CD4-positive, alpha-beta T cell (primary cell): Measurements from ENCODE around the gene CHRNA7. TPM values are rescaled to one million over a fixed set of nuclear protein-coding genes. Genes with fewer than 3 reads are reported as not detected.

Experiments used
- ATAC-seq: fragments of 200-7000 bp; cut with Tn5 transposase; one replicate; pipeline ENCODE4 v1.10.0; 2022; ENCODE audit warnings: mild to moderate bottlenecking; ENCODE audit not compliant: poor library complexity
- CTCF ChIA-PET: fragments of 350-600 bp; sonication (Branson Sonifier 250); formaldehyde crosslinking; loops from one replicate; lab custom pipeline; 2021; ENCODE audit warnings: antibody characterized with exemption, inconsistent platforms; lab: Charles Lee
- POLR2A ChIA-PET: fragments of 350-600 bp; sonication (Branson Sonifier 250); formaldehyde crosslinking; loops from one replicate; lab custom pipeline; 2021; ENCODE audit warnings: antibody characterized with exemption, inconsistent platforms; lab: Charles Lee
- DNase-seq, 14 experiments: peaks; one replicate each; pipeline ENCODE4 v3.0.0-alpha.2; 2013 to 2020; ENCODE audit warnings: mixed read lengths in 2 of 14
- H3K27ac ChIP-seq, 2 donors: one replicate each; pipeline versions ENCODE4 v1.5.1 to v1.7.0; 2013; ENCODE audit warnings: low read length in 2 of 2, low read depth in 1 of 2, mild to moderate bottlenecking in 1 of 2
- H3K27me3 ChIP-seq, 2 experiments: 1 replicate in 1 of 2; 2 replicates in 1 of 2; pipeline versions ENCODE4 v1.6.1 to v1.7.0; 2013; ENCODE audit warnings: low read length in 2 of 2, control low read depth in 1 of 2, mild to moderate bottlenecking in 1 of 2, moderate library complexity in 1 of 2; ENCODE audit not compliant: insufficient read depth in 2 of 2, control insufficient read depth in 1 of 2
- H3K36me3 ChIP-seq: one replicate; pipeline ENCODE4 v1.6.1; 2013; ENCODE audit warnings: low read length, control low read depth; ENCODE audit not compliant: insufficient read depth
- H3K4me1 ChIP-seq: one replicate; pipeline ENCODE4 v1.6.1; 2013; ENCODE audit warnings: low read length, control low read depth; ENCODE audit not compliant: insufficient read depth
- H3K4me3 ChIP-seq: one replicate; pipeline ENCODE4 v1.5.1; 2013; ENCODE audit warnings: mild to moderate bottlenecking, low read length, moderate library complexity
- H3K9me3 ChIP-seq, 2 experiments: 1 replicate in 1 of 2; 2 replicates in 1 of 2; pipeline versions ENCODE4 v1.6.1 to v1.7.0; 2013; ENCODE audit warnings: low read length in 2 of 2, mild to moderate bottlenecking in 2 of 2, control low read depth in 1 of 2, moderate library complexity in 1 of 2; ENCODE audit not compliant: control insufficient read depth in 1 of 2, insufficient read depth in 1 of 2
- H3K27ac Mint-ChIP-seq: one replicate; pipeline ENCODE4 v1.8.0; 2020; ENCODE audit warnings: mixed read lengths
- H3K27me3 Mint-ChIP-seq: one replicate; pipeline ENCODE4 v1.8.0; 2021; ENCODE audit warnings: mixed read lengths
- H3K36me3 Mint-ChIP-seq: one replicate; pipeline ENCODE4 v1.8.0; 2021; ENCODE audit warnings: low read depth, mixed read lengths
- H3K4me1 Mint-ChIP-seq: one replicate; pipeline ENCODE4 v1.8.0; 2021; ENCODE audit warnings: low read depth, mixed read lengths
- H3K4me3 Mint-ChIP-seq: one replicate; pipeline ENCODE4 v1.8.0; 2020; ENCODE audit warnings: mild to moderate bottlenecking, mixed read lengths
- H3K9me3 Mint-ChIP-seq: one replicate; pipeline ENCODE4 v1.8.0; 2020; ENCODE audit warnings: mixed read lengths
- intact Hi-C, 2 experiments: fragments of 100-400 bp; cut with DNase I in 1 of 2; cut with micrococcal nuclease in 1 of 2; formaldehyde crosslinking; loops; one replicate each; pipeline versions ENCODE4 v1.15.1 to v1.9.0; 2023 to 2025; cut with DNase I, micrococcal nuclease
- total RNA-seq, 174 experiments: library from RNA in 2 of 174; stranded (reverse) in 2 of 174; gene quantifications; one replicate each; pipeline ENCODE4 v1.2.3 and lab custom pipeline; 2021 to 2026
- TF ChIP-seq, protein P1 (sequence below): fragments of 200-600 bp; IDR thresholded peaks from one replicate; pipeline ENCODE4 v1.8.0; 2022; ENCODE audit warnings: antibody characterized with exemption, mild to moderate bottlenecking

Gene CHRNA7
- total RNA-seq, 2 experiments from 2014 or later: not detected

DNA sequence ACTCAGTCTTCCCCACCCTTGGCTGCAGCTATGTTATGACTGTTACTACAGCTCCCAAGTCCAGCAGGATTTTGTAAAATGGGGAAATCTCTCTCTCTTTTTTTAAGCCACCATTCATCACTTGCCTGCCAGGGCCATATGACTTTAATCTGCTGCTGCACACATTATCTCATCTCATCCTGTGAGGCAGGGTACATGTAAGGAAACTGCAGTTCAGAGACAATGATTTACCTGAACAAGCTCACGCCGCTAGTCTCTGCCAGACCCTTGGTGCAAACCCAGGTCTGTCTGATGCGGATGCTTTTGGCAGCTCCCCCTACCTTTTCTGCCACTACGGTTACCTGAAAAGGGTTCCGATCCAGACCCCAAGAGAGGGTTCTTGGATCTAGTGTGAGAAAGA, 78.3 kb downstream of the CHRNA7 start:
- no peak overlapping the region for H3K27ac ChIP-seq

DNA sequence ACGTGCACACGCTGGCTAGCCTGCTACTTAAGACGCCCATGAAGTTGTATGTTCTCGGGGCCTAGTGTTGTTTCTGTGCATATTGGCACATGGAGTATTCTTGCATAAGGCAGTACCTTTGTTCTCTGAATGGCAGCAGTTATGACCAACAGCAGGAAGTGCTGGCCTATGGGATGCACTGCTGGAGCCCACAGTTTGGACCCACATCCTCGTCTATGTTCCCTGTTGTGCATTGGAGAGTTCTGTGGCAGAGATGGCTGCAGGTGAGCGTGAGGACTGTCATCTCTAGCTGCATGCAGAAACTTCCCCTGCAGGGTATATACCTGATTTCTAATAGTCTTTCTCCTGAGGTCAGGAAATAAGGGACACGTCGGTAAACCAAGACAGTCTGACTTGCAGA, 81.8 kb downstream of the CHRNA7 start:
- POLR2A ChIA-PET: no interaction called here
- peaks cover under 1% of the 10 kb centered on the region for H3K4me1 Mint-ChIP-seq
- CTCF ChIA-PET: no interaction called here
- intact Hi-C loops: no loop called here
- Histone ChIP-seq H3K4me1 (no peaks in the 10 kb centered on the region), H3K4me3 (no peak overlapping the region), H3K27me3 (peaks cover 0 to 12% of the 10 kb centered on the region in 2 experiments), H3K36me3 (no peaks in the 10 kb centered on the region), H3K27ac (no peak overlapping the region), H3K9me3 (no peaks in the 10 kb centered on the region)
- H3K27me3 Mint-ChIP-seq: peaks cover 17% of the 10 kb centered on the region
- ATAC-seq (no peak), DNase-seq (no peak)
- H3K36me3 Mint-ChIP-seq: no peaks in the 10 kb centered on the region
- TF ChIP-seq, protein P1, sequence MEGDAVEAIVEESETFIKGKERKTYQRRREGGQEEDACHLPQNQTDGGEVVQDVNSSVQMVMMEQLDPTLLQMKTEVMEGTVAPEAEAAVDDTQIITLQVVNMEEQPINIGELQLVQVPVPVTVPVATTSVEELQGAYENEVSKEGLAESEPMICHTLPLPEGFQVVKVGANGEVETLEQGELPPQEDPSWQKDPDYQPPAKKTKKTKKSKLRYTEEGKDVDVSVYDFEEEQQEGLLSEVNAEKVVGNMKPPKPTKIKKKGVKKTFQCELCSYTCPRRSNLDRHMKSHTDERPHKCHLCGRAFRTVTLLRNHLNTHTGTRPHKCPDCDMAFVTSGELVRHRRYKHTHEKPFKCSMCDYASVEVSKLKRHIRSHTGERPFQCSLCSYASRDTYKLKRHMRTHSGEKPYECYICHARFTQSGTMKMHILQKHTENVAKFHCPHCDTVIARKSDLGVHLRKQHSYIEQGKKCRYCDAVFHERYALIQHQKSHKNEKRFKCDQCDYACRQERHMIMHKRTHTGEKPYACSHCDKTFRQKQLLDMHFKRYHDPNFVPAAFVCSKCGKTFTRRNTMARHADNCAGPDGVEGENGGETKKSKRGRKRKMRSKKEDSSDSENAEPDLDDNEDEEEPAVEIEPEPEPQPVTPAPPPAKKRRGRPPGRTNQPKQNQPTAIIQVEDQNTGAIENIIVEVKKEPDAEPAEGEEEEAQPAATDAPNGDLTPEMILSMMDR: no peak
- H3K27ac Mint-ChIP-seq: no peak overlapping the region
- no peaks in the 10 kb centered on the region for H3K9me3 Mint-ChIP-seq
- no peak overlapping the region for H3K4me3 Mint-ChIP-seq

More for the DNA sequence above, 78.3 kb downstream of the CHRNA7 start:
- no peaks in the 10 kb centered on the region for H3K9me3 Mint-ChIP-seq
- Histone ChIP-seq H3K36me3 (no peaks in the 10 kb centered on the region), H3K4me1 (no peaks in the 10 kb centered on the region), H3K9me3 (no peaks in the 10 kb centered on the region), H3K27me3 (peaks cover 7 to 10% of the 10 kb centered on the region in 2 experiments), H3K4me3 (no peak overlapping the region)
- H3K27me3 Mint-ChIP-seq: peaks cover 47% of the 10 kb centered on the region
- DNase-seq (no peak), ATAC-seq (no peak)
- CTCF ChIA-PET: no interaction called here
- H3K36me3 Mint-ChIP-seq: no peaks in the 10 kb centered on the region
- H3K27ac Mint-ChIP-seq: no peak overlapping the region
- POLR2A ChIA-PET: no interaction called here
- intact Hi-C loops: no loop called here
- peaks cover 11% of the 10 kb centered on the region for H3K4me1 Mint-ChIP-seq
- TF ChIP-seq, protein P1: no peak
- H3K4me3 Mint-ChIP-seq: no peak overlapping the region

DNA sequence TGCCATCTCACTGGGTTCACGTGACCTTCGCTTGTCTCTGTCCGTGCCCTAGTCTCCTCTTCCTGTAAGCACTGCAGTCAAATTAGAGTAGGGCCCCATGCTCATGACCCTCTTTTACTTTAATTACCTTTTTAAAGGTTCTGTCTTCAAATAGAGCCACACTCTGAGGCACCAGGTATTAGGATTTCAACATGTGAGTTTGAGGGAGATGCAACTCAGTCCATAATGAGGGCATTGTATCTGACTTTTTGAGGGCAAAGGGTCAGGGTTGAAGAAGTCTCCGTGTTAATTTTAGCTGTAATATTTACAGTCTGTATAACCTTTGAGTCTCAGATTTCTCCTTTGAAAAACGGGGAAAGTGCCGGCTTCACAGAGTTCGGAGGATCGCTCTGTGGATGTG, 82.9 kb downstream of the CHRNA7 start:
- no peak overlapping the region for H3K4me3 ChIP-seq
- ATAC-seq: no peak
- no peak overlapping the region for H3K27ac Mint-ChIP-seq

More for the DNA sequence above, 82.9 kb downstream of the CHRNA7 start:
- CTCF ChIA-PET: no interaction called here
- intact Hi-C loops: no loop called here
- H3K27me3 ChIP-seq: peaks cover 0 to 12% of the 10 kb centered on the region in 2 experiments
- H3K27ac ChIP-seq: no peak overlapping the region
- Mint-ChIP-seq H3K4me1 (no peaks in the 10 kb centered on the region), H3K27me3 (peaks cover 17% of the 10 kb centered on the region), H3K36me3 (no peaks in the 10 kb centered on the region), H3K4me3 (no peak overlapping the region), H3K9me3 (no peaks in the 10 kb centered on the region)
- H3K9me3 ChIP-seq: no peaks in the 10 kb centered on the region
- DNase-seq: no peak
- H3K36me3 ChIP-seq: no peaks in the 10 kb centered on the region
- POLR2A ChIA-PET: no interaction called here
- TF ChIP-seq, protein P1: no peak
- H3K4me1 ChIP-seq: no peaks in the 10 kb centered on the region
